Amygdala (tissue), 56 donors: Measurements from ENCODE around the gene FAM200A.
"Not testable (repeated sequence)": the region's sequence is repeated elsewhere in the genome, so short reads cannot be mapped to it uniquely, and the experiment has no call there.

Source experiments
- DNase-seq, 56 donors: peaks; one replicate each; lab custom pipeline; 2025; lab: John Stamatoyannopoulos, UW

Gene FAM200A

DNA sequence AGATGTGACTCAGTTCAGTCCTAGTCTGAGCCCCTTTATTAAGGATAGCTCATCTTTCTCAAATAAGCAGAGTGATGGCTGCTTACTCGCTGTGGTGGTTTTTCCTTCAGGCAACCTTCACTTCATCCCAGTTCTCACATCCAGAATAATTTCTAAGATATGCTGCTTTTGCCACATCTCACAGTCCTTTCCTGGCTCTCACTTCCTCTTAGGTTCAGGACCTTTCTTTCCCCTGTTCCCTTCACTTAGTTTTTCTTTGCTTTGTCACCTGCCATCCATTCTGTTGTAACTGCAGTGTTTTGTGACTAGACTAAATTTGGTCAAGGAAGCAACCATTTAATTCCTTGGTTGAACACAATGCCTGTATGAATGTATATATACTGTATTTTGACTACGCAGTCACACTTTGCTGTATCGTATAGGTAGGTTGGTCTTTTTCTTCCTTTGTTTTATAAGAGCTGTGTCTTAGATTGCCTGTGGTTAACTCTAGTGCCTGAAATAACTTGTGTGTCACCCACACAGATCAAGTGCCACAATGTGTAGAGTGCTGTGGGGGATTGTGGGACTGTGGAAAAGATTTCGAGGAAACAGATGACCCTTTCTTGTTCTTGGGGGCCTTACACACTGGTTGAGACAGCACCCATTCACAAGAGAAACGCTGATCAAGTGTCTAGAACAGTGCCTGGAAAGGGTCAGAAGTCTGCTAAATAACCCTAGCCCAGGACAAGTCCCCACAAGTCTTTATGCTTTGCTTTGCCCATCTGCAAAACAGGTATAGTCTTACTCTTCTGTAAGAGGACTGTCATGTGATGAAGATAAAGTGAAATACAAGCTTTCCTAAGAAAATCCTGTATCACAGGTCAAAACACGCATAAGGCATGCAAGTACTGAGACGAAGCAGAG lies 9.2 kb upstream of the FAM200A start:
- no peak for DNase-seq

DNA sequence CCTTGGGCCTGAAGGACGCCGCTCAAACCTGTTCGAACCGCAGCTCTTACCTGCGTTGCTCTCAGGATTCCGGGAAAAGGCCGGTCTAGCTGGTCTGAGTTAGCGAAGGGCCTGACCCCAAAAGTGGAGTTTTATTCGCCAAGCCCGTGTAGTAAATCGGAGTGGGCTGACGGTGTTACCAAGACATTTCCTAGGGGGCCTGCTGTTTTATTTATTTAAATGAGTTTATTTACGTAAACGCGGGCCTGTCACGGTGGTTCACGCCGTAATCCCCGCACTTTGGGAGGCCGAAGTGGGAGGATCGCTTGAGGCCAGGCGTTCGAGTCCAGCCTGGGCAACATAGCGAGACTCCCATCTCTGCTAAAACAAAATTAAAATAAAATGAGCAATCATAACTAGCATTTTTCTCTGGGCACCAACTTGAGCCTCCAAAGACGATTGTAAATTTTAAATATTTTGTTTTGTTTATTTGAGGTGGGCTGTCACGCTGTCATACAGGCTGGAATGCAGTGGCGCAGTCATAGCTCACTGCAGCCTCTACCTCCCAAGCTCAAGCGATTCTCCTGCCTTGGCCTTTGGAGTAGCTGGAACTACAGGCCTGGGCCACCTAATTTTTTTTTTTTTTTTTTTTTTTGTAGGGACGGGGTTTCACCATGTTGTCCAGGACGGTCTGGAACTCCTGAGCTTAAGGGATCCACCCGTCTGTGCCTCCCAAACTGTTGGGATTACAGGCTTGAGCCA lies 7.4 kb upstream of the FAM200A start:
- DNase-seq, result no peak

DNA sequence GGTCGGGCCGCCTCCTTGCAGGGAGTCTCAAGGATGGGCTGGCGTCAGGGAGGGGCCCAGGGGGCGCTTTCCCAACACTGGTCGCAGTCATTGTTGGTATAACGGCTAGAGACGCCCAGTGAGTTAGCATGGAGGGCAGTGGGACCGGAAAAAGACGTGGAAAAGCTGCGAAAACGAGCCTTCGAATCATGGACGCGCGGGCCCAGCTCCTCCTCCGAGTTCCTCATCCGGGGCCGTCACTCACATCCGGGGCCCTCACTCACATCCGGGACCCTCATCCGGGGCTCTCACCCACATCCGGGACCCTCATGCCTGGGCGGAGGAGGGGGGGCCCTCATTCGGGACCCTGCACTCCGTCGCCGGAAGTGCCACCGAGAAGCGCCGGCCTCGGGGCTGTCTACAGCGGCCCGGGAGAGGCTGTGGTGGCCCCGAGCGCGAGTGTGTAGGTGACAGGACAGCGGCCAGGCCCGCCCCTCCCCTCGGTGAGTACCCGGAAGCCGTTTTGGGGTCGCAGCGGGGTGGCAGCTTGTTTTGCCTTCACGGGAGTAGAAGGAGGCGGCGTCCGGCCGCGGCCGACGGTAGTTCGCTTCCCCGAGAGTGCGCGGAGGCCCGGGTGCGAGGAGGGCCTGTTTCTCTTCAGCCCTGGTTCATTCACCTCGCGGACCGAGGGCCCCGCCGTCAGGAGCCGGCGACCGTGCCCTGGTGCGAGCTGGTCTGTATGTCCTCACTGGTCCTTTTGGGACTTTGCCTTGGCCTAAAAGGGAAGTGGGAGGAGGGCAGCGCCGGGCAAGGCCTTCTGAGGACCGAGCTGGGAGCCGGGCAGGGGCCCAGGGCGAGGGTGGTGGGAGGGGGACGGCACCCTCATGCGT lies 6.6 kb upstream of the FAM200A start, which contains the start of gene ZNF655:
TSS of gene ZNF655 (plus strand) at position 337 of the 869 bp plus-strand sequence. CDS start 1,918 bp downstream, outside the sequence.
- DNase-seq, result peak; percentile 44 to 98 (median 84)

DNA sequence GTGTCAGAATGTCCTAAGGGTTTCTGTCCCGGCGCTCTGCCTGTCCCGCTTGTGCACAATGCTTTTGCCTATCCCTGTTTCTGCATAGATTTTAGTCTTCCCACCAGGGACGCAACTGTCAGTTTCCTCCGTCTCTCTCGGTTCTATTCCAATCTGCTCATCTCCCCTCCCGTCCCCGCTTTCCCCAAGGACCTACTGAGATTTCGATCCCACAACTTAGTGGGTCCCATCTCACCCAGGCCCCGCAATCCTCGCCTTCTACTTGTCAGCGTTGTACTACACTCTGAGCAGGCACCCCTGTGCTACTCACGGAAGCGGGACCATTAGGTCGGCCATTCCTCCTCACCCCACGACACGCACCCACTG lies 6.0 kb upstream of the FAM200A start:
- DNase-seq, result peak in 2 of 56 donors; percentile 51 to 72

DNA sequence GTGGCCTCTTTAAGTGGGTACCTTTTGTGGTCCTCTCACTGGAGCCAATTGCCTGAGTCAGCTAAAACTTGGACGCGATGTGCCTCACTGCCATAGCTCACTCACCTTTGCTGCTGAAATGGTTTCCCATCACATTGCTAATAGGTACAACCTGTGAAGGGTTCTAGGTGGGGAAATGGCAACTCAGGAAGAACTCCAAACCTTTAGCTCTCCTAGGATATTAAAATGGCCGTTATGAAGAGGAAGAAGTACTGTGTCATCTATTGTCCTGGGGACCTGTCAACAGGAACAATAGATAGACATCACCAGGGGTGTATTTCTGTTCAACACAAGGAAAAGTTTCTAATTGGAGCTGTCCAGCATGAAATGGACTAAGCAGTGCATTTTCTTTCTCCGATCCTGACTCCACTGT lies 5.3 kb upstream of the FAM200A start:
- no peak for DNase-seq

DNA sequence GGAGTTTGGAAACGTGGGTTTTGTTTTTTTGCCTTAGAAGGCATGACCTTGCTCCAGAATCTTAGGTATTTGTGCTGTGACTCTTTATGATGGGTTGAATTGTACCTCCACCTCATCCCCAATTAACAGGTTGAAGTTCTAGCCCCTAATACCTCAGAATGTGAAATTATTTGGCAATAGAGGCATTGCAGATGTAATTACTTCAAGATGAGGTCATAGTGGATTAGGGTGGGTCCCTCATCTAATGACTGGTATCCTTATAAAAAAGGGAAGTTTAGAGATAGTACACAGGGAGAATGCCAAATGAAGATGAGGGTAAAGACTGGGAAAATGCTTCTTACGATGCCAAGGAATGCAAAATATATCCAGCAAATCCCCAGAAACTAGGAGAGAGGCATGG lies 3.0 kb upstream of the FAM200A start:
- DNase-seq, result no peak

DNA sequence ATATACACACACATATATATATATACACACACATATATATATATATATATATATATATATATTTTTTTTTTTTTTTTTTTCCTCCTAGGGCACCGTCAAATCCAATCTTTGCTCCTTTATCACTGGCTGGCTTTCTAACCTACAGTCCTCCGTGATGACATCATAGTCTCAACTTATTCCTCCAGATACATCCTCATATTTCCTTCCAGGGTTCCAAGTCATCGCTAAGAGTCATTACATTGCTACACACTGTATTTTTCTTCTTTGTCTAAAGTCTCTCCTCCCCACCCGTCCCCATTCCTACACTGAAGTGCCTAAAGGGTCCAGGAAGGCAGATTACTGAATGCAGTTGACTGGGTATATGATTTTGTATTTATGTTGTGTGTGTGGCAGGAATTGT lies 1.1 kb upstream of the FAM200A start:
- no peak for DNase-seq

DNA sequence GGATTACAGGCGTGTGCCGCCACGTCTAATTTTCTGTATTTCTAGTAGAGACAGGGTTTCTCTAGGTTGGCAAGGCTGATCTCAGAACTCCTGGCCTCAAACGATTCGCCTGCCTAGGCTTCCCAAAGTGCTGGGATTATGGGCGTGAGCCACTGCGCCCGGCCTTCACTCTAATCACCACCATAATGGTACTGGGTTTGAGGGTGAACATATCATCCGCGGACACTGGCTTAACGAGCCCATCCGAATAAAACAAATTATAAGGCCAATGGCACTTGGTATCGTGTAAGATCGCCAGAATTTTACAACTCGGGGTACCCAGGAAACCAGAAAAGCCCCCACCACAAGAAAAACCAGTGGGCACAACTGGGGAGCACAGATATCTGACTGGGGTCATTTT lies 580 bp downstream of the FAM200A start:
- no peak for DNase-seq

DNA sequence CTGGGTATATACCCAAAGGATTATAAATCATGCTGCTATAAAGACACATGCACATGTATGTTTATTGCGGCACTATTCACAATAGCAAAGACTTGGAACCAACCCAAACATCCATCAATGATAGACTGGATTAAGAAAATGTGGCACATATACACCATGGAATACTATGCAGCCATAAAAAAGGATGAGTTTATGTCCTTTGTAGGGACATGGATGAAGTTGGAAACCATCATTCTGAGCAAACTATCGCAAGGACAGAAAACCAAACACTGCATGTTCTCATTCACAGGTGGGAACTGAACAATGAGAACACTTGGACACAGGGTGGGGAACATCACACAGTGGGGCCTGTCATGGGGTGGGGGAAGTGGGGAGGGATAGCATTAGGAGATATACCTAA lies 2.4 kb downstream of the FAM200A start:
- not testable (repeated sequence) for DNase-seq

DNA sequence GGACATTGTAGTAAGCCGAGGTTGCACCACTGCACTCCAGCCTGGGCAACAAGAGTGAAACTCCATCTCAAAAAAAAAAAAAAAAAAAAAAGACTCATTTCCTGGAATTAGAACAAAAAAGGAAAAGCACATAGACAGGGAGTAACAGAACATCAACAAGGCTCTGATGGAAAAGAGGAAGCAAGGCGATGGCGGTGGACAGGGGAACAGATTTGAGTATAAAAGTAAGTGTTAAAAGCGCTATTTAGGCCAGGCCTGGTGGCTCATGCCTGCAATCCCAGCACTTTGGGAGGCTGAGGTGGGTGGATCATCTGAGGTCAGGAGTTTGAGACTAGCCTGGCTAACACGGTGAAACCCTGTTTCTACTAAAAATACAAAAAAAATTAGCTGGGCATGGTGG lies 6.6 kb downstream of the FAM200A start:
- not testable (repeated sequence) for DNase-seq

DNA sequence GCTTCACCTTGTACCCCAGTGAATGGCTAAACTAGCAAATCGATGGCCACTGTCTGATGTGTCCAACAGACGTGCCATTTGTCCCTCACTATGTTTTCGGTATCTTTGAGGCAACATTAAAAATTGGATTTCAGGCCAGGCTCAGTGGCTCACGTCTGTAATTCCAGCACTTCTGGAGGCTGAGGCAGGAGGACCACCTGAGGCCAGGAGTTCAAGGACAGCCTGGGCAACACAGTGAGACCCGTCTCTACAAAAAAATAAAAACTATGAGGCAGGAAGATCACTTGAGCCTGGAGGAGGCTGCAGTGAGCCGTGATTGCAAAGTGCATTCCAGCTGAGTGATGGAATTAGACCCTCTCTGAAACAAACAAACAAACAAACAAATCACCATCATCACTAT lies 8.0 kb downstream of the FAM200A start:
- no peak for DNase-seq

DNA sequence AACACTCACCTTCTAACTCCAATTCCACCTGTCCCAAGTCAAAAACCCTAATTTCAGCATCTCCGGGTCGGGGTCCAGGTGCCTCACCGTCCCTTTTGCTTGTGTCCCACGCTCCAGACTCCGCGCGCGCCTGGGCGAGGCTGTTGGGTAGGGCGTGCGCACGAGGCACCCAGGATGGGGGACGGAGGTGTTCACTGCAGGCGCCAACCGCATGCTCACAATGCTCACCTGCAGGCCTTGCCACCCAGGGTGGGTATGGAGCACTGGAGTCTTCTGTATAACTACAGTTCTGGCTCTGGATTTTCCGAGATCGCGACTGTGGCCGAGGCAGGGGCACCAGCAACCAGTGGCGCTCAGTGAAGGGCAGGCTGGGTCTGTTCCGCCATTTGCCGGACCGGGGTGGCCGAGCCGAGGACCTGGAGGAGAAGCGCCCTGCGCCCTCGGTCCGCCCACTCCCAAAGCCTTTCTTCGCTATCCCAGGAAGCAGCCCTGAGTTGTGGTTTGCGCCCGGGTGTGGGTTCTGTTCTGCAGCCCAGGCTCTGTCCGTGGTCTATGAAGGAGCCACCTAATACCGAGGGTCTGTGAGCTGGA lies 8.7 kb downstream of the FAM200A start:
- DNase-seq, result no peak

DNA sequence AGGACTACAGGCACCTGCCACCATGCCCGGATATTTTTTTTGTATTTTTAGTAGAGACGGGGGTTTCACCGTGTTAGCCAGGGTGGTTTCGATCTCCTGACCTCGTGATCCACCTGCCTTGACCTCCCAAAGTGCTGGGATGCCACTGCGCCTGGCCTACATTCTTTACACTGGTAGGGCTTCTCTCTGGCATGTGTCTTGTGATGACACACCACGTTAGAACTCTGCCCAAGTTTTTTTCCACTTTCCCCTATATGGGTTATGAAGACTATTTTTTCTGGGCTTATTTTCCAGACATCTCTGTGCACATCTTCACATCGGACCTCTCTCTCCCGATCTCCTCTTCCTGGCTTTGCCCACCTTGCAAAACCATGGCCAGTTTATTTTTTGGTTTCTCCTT lies 10.7 kb downstream of the FAM200A start:
- DNase-seq, result no peak

DNA sequence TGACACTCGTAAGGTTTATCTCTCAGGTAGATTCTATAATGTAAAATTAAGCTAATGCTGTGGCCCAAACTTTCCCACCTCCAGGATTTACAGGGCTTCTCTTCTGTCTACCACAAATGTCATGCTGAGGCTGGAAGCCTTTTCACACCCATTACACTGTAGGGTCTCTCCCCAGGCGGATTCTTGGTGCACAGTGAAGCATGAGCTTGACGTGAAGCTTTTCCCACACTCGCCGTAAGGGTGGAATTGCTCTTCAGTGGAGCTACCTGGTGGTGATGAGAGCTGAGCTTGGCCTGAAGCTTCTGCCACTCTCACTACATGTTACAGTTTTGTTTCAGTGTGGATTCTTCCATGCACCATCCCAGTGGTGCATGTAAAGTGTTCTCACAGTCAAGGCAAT lies 11.4 kb downstream of the FAM200A start:
- DNase-seq, result no peak

DNA sequence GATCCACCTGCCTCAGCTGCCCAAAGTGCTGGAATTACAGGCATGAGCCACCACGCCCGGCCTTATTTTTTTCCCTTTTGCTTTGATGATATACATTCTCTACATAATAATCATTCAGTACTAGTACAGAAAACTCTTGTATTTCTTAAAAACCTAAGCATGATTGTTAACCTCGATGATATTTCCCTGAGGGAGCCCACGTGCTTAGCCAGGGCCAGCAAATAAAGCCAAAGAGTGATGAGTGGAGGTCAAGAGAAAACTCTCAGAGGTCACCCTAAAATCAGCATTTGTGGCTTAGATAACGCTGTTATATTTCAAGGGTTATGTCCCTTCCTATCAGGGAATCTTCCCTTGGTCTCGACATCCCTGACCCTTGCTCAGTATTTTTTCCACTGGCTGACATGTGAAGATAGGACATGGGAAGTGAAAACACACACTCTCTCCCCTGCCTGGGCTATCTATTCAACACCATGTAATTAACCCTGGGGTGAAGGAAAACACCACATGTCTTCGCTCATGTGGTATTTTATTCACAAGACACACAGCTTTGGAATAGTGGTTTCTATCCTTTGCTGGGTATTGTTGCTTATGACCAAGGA lies 12.6 kb downstream of the FAM200A start:
- no peak for DNase-seq

DNA sequence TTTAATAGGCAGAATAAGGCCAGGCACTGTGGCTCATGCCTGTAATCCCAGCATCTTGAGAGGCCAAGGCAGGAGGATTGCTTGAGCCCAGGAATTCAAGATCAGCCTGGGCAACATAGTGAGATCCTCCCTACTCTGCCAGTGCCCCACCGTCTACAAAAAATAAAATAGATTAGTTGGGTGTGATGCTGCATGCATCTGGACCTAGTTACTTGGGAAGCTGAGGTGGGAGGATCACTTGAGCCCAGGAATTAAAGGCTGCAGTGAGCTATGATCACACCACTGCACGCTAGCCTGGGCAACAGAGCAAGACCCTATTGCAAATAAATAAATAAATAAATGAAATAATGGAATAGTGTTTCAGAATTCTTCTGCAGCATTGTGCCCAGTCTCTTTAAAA lies 16.2 kb downstream of the FAM200A start:
- no peak for DNase-seq

DNA sequence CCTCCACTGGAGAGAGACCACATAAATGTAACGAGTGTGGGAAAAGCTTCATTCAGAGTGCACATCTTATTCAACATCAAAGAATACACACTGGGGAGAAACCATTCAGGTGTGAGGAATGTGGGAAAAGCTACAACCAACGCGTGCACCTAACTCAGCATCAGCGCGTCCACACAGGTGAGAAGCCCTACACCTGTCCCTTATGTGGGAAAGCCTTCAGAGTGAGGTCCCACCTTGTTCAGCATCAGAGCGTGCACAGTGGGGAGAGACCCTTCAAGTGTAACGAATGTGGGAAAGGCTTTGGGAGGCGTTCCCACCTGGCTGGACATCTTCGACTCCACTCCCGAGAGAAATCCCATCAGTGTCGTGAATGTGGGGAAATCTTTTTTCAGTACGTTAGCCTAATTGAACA lies 20.6 kb downstream of the FAM200A start:
- DNase-seq, result no peak

DNA sequence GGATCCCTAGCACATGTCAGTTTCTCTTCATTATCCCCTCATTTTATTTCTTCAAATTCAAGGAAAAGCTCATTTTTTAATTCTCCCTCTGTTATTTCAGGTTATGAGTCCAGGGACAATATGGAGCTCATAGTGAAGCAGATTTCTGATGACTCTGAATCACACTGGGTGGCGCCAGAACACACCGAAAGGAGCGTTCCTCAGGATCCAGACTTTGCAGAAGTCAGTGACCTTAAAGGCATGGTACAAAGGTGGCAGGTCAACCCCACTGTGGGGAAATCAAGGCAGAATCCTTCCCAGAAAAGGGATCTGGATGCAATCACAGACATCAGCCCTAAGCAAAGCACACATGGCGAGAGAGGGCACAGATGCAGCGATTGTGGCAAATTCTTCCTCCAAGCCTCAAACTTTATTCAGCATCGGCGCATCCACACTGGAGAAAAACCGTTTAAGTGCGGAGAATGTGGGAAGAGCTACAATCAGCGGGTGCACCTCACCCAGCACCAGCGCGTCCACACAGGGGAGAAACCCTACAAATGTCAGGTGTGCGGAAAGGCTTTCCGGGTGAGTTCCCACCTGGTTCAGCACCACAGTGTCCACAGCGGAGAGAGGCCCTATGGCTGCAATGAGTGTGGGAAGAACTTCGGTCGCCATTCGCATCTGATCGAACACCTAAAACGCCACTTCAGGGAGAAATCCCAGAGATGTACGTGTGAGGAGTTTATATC lies 26.0 kb downstream of the FAM200A start:
- DNase-seq, result no peak

DNA sequence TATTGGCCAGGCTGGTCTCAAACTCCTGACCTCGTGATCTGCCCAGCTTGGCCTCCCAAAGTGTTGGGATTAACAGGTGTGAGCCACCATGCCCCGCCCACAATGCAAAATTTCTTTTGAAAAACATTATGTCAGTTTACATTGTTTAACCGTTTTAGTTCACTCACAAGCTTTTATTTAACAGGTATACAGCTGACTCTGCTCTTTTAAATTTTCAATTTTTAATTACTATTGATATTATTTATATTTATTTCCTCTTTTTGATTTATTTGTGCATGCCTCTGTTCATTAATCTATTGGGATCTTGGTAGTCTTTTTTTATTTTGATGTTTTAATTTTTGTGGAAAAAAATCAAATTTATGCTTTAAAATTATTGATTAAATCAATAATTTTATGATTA lies 30.5 kb downstream of the FAM200A start:
- DNase-seq, result no peak
